Small intestine (tissue), 16 donors: Measurements from ENCODE around the gene GLRA1. TPM values are rescaled to one million over a fixed set of nuclear protein-coding genes. Genes with fewer than 3 reads are reported as not detected.

ENCODE experiments used
- DNase-seq, 2 donors: peaks; one replicate each; pipeline versions ENCODE4 v3.0.0 to v3.0.0-alpha.2; 2013
- FAIRE-seq: peaks from 2 replicates; lab custom pipeline; 2012; peaks lifted over from hg19 to GRCh38; lab: Jason Lieb, UNC
- H3K27ac ChIP-seq, 3 donors: one replicate each; pipeline ENCODE4 v1.5.1; 2013; ENCODE audit warnings: low read length in 2 of 3, mild to moderate bottlenecking in 2 of 3, control low read depth in 1 of 3, inconsistent platforms in 1 of 3, low read depth in 1 of 3, moderate library complexity in 1 of 3
- H3K27me3 ChIP-seq, 3 donors: one replicate each; pipeline ENCODE4 v1.6.1; 2013; ENCODE audit warnings: low read length in 3 of 3, inconsistent platforms in 1 of 3; ENCODE audit not compliant: control insufficient read depth in 3 of 3, insufficient read depth in 3 of 3
- H3K36me3 ChIP-seq, 3 donors: one replicate each; pipeline ENCODE4 v1.6.1; 2013; ENCODE audit warnings: low read length in 3 of 3, inconsistent platforms in 1 of 3, low read depth in 1 of 3, mild to moderate bottlenecking in 1 of 3, moderate library complexity in 1 of 3; ENCODE audit not compliant: control insufficient read depth in 3 of 3, insufficient read depth in 2 of 3
- H3K4me1 ChIP-seq, 3 donors: one replicate each; pipeline ENCODE4 v1.6.1; 2013; ENCODE audit warnings: low read length in 2 of 3, inconsistent platforms in 1 of 3, low read depth in 1 of 3, mild to moderate bottlenecking in 1 of 3, moderate library complexity in 1 of 3; ENCODE audit not compliant: control insufficient read depth in 3 of 3, insufficient read depth in 2 of 3
- H3K4me3 ChIP-seq, 3 donors: one replicate each; pipeline ENCODE4 v1.5.1; 2013; ENCODE audit warnings: low read length in 3 of 3, control low read depth in 1 of 3, inconsistent platforms in 1 of 3, low read depth in 1 of 3, mild to moderate bottlenecking in 1 of 3, moderate library complexity in 1 of 3
- H3K9me3 ChIP-seq, 2 donors: one replicate each; pipeline ENCODE4 v1.6.1; 2013; ENCODE audit warnings: low read depth in 1 of 2, low read length in 1 of 2; ENCODE audit not compliant: control insufficient read depth in 2 of 2, insufficient read depth in 1 of 2
- WGBS, 3 donors: extraction: QIAGEN DNeasy Blood & Tissue Kit; methylation state at CpG; one replicate each; pipeline ENCODE4 v1.1.7; 2013; 5-methylcytosine and 5-hydroxymethylcytosine counted together
- long read RNA-seq, 10 donors: transcript quantifications; one replicate each; lab custom pipeline, GENCODE V29; 2026
- polyA plus RNA-seq, 4 donors: library from polyadenylated mRNA; stranded (reverse) in 3 of 4; unstranded in 1 of 4; fragments of 200-250 nt in 3 of 4; fragments of 120-200 nt in 1 of 4; gene quantifications; one replicate each; pipeline versions ENCODE4 v1.2.1 to v1.2.3, GENCODE V29; 2013
- donor health status: healthy with polysubstance abuse.
- donor health status: control.
- donor health status: control.
- donor health status: Bipolar disorder and iron deficiency.
- donor health status: healthy.

GLRA1 gene
- polyA plus RNA-seq, result not detected
- long read RNA-seq, donor 1, result 0 reads
- long read RNA-seq, donor 2, result 0 reads
- long read RNA-seq, donor 3, result 0 reads
- long read RNA-seq, donor 4, result 0 reads
- long read RNA-seq, donor 5, result 0 reads
- long read RNA-seq, donor 6, partial matches to known transcripts, result 15 of 15 reads
- long read RNA-seq, donor 6, other reads (novel, unspliced or antisense), result 0 of 15 reads
- long read RNA-seq, donor 7, result 0 reads
- long read RNA-seq, donor 8, result 0 reads
- long read RNA-seq, donor 9, result 0 reads
- long read RNA-seq, donor 10, result 0 reads

DNA sequence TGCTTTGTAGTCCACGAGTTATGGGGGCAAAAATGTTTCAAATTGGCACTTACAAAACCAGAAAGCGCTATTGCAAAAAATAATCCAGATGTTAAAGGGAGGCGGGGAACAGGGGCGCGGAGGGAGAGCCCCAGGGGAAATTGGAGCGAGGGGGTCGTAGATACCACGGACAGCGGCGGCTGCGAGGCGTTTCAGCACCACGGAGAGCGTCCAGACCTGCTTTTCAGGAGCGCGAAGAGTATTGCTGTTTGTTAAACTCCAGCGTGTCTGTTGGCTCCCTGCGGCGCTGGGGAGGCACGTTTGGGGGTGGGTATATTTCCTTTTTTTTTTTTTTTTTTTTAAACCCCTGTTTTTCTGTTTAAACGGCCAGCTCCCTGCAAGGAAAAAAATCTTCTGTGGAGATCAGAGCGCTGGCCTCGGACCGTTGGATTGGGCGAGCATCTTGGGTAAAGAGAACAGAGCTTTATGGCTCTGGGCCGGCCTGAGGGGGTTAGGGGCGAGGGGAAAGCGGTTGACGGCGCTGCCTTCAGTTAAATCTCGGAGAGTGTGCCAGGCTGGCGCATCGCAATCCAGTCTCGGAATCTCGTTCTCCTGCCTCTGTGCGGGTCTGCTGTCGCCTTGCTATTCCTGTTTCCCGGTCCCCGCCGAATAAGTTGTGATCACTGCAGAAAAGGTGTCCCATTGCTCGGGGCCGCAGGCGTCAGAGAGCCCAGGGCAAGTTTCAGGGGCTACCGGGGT lies at the start of gene GLRA1:
TSS of gene GLRA1 (minus strand) at position 288 of the 738 bp plus-strand sequence. CDS start 302 bp downstream, outside the sequence.
- Histone ChIP-seq H3K27me3 (peaks cover 0 to 15% (median 6%) of the 10 kb centered on the region in 3 donors), H3K4me1 (no peaks in the 10 kb centered on the region), H3K4me3 (no peak within 1 kb of the TSS), H3K9me3 (no peaks in the 10 kb centered on the region), H3K27ac (no peak within 1 kb of the TSS), H3K36me3 (no peaks in the 10 kb centered on the region)
- DNase-seq, result peak in 1 of 2 donors; percentile 71
- FAIRE-seq, result no peak
- whole genome bisulfite sequencing, 3 donors, result 7 to 27% (median 20%) methylated on average over 44 of the region's 44 CpGs

DNA sequence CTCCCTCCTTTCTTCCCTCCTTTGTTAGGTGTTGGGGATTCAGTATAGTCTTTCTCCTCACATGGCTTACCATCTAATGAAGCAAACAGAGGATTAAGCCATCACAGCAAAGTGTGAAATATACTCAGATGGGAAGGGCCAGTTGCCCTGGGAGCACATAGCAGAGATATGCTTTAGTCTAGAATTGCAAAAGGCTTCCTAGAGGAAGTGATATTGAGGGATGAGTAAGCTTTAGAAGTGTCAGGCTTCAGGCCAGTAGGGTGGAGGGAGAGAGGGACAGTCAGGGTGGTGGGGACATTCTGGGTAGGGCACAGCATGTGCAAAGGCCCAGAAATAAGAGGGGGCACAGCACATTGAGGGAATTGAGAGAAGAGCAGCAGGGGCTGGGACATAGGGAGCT lies 46.2 kb upstream of the GLRA1 start:
- H3K4me3 ChIP-seq, result no peak overlapping the region
- H3K4me1 ChIP-seq, result no peaks in the 10 kb centered on the region
- no peak overlapping the region for H3K27ac ChIP-seq
- H3K9me3 ChIP-seq, result no peaks in the 10 kb centered on the region
- no peaks in the 10 kb centered on the region for H3K27me3 ChIP-seq
- no peak for DNase-seq
- H3K36me3 ChIP-seq, result no peaks in the 10 kb centered on the region
- no peak for FAIRE-seq

DNA sequence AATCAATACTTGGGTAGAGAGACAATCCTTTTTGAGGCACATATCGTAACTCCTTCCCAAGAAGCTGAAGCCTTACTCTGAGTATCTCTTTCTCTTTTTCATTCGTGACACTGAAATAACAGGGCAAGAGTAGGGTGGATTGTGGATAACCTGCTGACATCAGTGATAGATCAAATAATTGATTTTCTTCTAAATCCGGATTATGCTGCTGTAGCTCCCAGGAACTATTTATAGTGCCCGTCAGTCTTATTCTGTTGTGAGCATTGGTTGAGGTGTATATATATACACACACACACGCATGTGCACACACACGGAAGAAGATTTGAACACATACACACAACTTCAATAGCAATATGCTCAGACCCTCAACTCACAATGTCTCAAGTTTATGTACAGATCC lies 43.2 kb upstream of the GLRA1 start:
- no peaks in the 10 kb centered on the region for H3K27me3 ChIP-seq
- no peak for FAIRE-seq
- 75 to 87% (median 78%) methylated on average over 6 of the region's 6 CpGs for WGBS, 3 donors
- no peak overlapping the region for H3K4me3 ChIP-seq
- H3K36me3 ChIP-seq, result no peaks in the 10 kb centered on the region
- no peak for DNase-seq
- H3K27ac ChIP-seq, result no peak overlapping the region
- H3K9me3 ChIP-seq, result no peaks in the 10 kb centered on the region
- H3K4me1 ChIP-seq, result no peaks in the 10 kb centered on the region

DNA sequence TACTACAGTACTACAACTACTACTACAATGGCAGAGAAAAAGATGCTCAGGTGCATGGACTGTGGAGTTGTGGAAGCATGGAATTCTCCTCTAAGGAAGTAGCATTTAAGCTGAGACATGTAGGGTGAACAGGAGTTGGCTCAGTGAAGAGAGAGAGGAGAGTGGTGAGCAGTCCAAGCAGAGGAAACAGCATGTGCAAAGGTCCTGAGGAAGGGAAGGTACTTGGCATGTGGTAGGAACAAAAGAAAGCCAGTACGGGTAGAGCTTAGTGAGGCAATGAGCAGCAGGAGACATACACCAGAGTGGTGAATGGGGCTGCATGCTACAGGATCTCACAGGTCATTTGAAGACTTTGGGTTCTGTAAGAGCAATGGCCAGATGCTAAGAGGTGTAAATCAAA lies 41.4 kb upstream of the GLRA1 start:
- WGBS, 3 donors, result 79 to 87% (median 84%) methylated on average over 1 of the region's 1 CpG
- Histone ChIP-seq H3K27ac (no peak overlapping the region), H3K4me1 (no peaks in the 10 kb centered on the region), H3K36me3 (no peaks in the 10 kb centered on the region), H3K4me3 (no peak overlapping the region), H3K9me3 (no peaks in the 10 kb centered on the region), H3K27me3 (no peaks in the 10 kb centered on the region)
- FAIRE-seq (no peak), DNase-seq (no peak)

DNA sequence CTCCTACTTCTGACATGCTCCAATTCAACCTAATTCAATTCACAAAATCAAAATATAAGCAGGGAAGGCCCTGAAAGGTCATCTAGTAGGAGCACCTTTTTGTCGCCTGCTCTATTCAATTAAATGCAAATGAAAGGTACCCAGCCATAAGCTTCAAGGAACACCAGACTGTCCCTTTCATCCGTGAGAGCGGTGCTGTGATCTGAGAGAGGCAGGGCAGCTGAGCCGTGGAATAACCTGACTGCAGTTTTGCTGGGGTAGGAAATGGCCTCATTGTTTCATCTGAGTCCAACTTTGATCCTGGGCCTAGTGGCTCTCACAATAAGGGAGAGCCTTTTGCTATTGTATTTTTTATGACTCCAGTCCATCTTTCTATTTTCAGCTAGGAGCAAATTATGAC lies 39.8 kb upstream of the GLRA1 start:
- no peak overlapping the region for H3K4me3 ChIP-seq
- H3K4me1 ChIP-seq, result no peaks in the 10 kb centered on the region
- H3K9me3 ChIP-seq, result no peaks in the 10 kb centered on the region
- no peaks in the 10 kb centered on the region for H3K27me3 ChIP-seq
- WGBS, 3 donors, result 77 to 81% (median 80%) methylated on average over 4 of the region's 4 CpGs
- no peaks in the 10 kb centered on the region for H3K36me3 ChIP-seq
- DNase-seq, result no peak
- H3K27ac ChIP-seq, result no peak overlapping the region
- FAIRE-seq, result no peak

DNA sequence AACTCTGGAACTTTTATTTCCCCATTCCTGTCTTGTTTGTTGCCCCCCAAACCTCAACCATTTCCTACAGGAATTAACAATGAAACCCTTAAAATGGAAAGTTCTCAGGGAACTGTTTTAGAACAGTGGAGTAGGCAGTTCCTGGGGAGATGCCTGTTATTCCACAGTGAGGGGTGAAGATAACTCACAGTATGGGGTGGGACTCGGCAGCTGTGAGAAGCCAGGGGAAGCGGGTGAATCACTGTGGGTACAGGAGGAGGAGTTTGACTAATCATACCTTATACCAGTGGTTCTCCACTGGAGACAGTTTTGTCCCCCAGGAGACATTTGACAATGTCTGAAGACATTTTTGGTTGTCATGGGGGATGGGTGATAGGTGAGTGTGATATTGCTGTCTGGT lies 36.9 kb upstream of the GLRA1 start:
- no peak for DNase-seq
- Histone ChIP-seq H3K9me3 (no peaks in the 10 kb centered on the region), H3K4me1 (no peaks in the 10 kb centered on the region), H3K27ac (no peak overlapping the region), H3K4me3 (no peak overlapping the region), H3K36me3 (no peaks in the 10 kb centered on the region), H3K27me3 (no peaks in the 10 kb centered on the region)
- no peak for FAIRE-seq
- WGBS, 3 donors, result 42 to 57% (median 49%) methylated on average over 2 of the region's 2 CpGs

DNA sequence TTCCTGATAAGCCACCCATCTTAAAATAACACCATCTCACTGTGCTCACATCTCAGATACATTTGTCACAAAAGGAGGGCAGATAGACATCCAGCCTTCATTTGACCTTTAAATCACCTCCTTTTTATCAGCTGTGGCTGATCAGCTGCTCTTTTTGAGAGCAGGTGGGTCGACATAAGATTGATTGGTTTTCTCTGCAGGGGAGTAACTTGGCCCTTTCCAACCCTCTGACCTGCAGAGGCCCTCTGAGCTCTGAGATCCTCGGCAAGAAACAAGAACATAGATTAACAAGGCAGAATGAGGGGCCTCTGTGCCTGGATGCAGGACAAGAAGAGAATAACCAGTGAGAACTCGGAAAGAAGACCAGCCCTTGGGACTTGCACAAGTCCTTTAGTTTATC lies 33.5 kb upstream of the GLRA1 start:
- FAIRE-seq (no peak), DNase-seq (no peak)
- no peaks in the 10 kb centered on the region for H3K36me3 ChIP-seq
- no peaks in the 10 kb centered on the region for H3K27me3 ChIP-seq
- H3K4me1 ChIP-seq, result no peaks in the 10 kb centered on the region
- H3K9me3 ChIP-seq, result no peaks in the 10 kb centered on the region
- no peak overlapping the region for H3K4me3 ChIP-seq
- H3K27ac ChIP-seq, result no peak overlapping the region
- 18 to 26% (median 25%) methylated on average over 3 of the region's 3 CpGs for WGBS, 3 donors

DNA sequence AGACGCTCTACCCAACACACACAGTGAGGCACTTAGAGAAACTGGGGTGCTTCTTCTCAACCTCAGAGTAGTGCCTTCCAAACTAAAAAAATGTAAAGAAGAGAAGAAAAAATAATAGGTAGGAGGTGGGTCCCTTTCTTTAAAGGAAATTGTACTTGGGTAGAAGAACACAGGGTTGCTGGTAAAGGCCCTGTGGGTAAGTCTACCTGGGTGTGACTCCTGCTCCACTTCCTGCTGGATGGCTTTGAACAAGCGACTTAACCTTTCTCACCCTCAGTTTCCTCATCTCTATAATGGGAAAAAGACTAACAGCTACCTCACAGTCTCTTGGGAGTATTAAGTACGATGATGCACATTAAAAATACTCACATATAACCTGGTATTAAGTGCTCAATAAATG lies 32.1 kb upstream of the GLRA1 start:
- WGBS, 3 donors, result 58 to 78% (median 69%) methylated on average over 3 of the region's 3 CpGs
- H3K4me1 ChIP-seq, result no peaks in the 10 kb centered on the region
- no peak overlapping the region for H3K27ac ChIP-seq
- H3K36me3 ChIP-seq, result no peaks in the 10 kb centered on the region
- no peak for DNase-seq
- H3K27me3 ChIP-seq, result no peaks in the 10 kb centered on the region
- H3K4me3 ChIP-seq, result no peak overlapping the region
- FAIRE-seq, result no peak
- no peaks in the 10 kb centered on the region for H3K9me3 ChIP-seq
